ENCODE results near the gene ART1. TPM values are rescaled to one million over a fixed set of nuclear protein-coding genes. Genes with fewer than 3 reads are reported as not detected.
"Not testable (repeated sequence)": the region's sequence is repeated elsewhere in the genome, so short reads cannot be mapped to it uniquely, and the experiment has no call there.

Gene ART1
- total RNA-seq, 1 experiment from 2014 or later = not detected

- H3K9me3 ChIP-seq (ENCODE audit: control insufficient read depth, low read depth, low read length); H4K20me1 ChIP-seq (ENCODE audit: control insufficient read depth, insufficient read depth, insufficient read length); H2AFZ ChIP-seq (ENCODE audit: low read length); H3K79me2 ChIP-seq (ENCODE audit: insufficient read depth, low read length); H3T11ph ChIP-seq (ENCODE audit: low read length); H3K23me2 ChIP-seq (ENCODE audit: insufficient read length, low read depth, low read length, poor library complexity, severe bottlenecking); DNase-seq; H3K14ac ChIP-seq (ENCODE audit: insufficient read depth, low read length); H2BK15ac ChIP-seq (ENCODE audit: low read depth, low read length); H3K56ac ChIP-seq (ENCODE audit: insufficient read length, low read depth, low read length); H3K27ac ChIP-seq (ENCODE audit: insufficient read length, low read depth, low read length); H3K4me2 ChIP-seq (ENCODE audit: insufficient read depth, insufficient read length, low read length); H3K9ac ChIP-seq (ENCODE audit: extremely low read depth, insufficient read length, low read length); H3K4me3 Mint-ChIP-seq; H4K8ac ChIP-seq (replicated peaks; ENCODE audit: insufficient read length, low read depth, low read length); H3K18ac ChIP-seq (ENCODE audit: insufficient read length, low read depth, low read length); H3K79me1 ChIP-seq (ENCODE audit: insufficient read depth, low read depth, low read length, poor library complexity, severe bottlenecking); H4K5ac ChIP-seq (ENCODE audit: insufficient read length, low read depth, low read length); H3K27me3 ChIP-seq (ENCODE audit: insufficient read depth, low read length); H2BK5ac ChIP-seq (ENCODE audit: insufficient read length, low read length); H2BK12ac ChIP-seq (ENCODE audit: insufficient read length, low read depth, low read length); H3K23ac ChIP-seq (ENCODE audit: insufficient read length, low read depth, low read length); H2BK20ac ChIP-seq (ENCODE audit: low read depth, low read length, poor library complexity, severe bottlenecking); H2AK5ac ChIP-seq (ENCODE audit: insufficient read length, low read length); H3K4me1 ChIP-seq (ENCODE audit: insufficient read depth, low read length); H2BK120ac ChIP-seq (ENCODE audit: low read depth, low read length, poor library complexity, severe bottlenecking); H3K4ac ChIP-seq (ENCODE audit: low read depth, low read length); H4K91ac ChIP-seq (ENCODE audit: insufficient read length, low read depth, low read length): not testable (repeated sequence)
- peaks cover 35% of the 10 kb centered on the region for H3K27me3 Mint-ChIP-seq (ENCODE audit: low read depth)
- H3K9me3 Mint-ChIP-seq = peaks cover 24 to 30% of the 10 kb centered on the region in 2 experiments
- H3K27ac Mint-ChIP-seq = peak overlapping the region in 1 of 3 experiments; percentile 61; a peak in 1 of 7 replicates
- H3K4me1 Mint-ChIP-seq = peaks cover 12 to 16% of the 10 kb centered on the region in 2 experiments
- peaks cover 7 to 24% (median 11%) of the 10 kb centered on the region in 3 experiments for H3K36me3 Mint-ChIP-seq (ENCODE audit: insufficient read depth in 1 of 3, low read depth in 3 of 3)
- no CpG with 5 or more reads among the region's 9 CpGs for WGBS (ENCODE audit: extremely low coverage, insufficient read length, low lambda C conversion rate)
These were observed 4.4 kb downstream of the ART1 start for GRCh38 chr11:3649374-3649773.

- H3K23ac ChIP-seq (ENCODE audit: insufficient read length, low read depth, low read length); H3K27ac Mint-ChIP-seq; H4K91ac ChIP-seq (ENCODE audit: insufficient read length, low read depth, low read length); H3K18ac ChIP-seq (ENCODE audit: insufficient read length, low read depth, low read length); H3K79me2 ChIP-seq (ENCODE audit: insufficient read depth, low read length); H3K27me3 ChIP-seq (ENCODE audit: insufficient read depth, low read length); H4K8ac ChIP-seq (replicated peaks; ENCODE audit: insufficient read length, low read depth, low read length); H2BK5ac ChIP-seq (ENCODE audit: insufficient read length, low read length); H3K4me2 ChIP-seq (ENCODE audit: insufficient read depth, insufficient read length, low read length); H2AK5ac ChIP-seq (ENCODE audit: insufficient read length, low read length); H3K4ac ChIP-seq (ENCODE audit: low read depth, low read length); H4K20me1 ChIP-seq (ENCODE audit: control insufficient read depth, insufficient read depth, insufficient read length); H2BK20ac ChIP-seq (ENCODE audit: low read depth, low read length, poor library complexity, severe bottlenecking); H3K4me3 Mint-ChIP-seq; DNase-seq; H2BK12ac ChIP-seq (ENCODE audit: insufficient read length, low read depth, low read length); H3K27ac ChIP-seq (ENCODE audit: insufficient read length, low read depth, low read length); H3K23me2 ChIP-seq (ENCODE audit: insufficient read length, low read depth, low read length, poor library complexity, severe bottlenecking); H3K9me3 ChIP-seq (ENCODE audit: control insufficient read depth, low read depth, low read length); H3K14ac ChIP-seq (ENCODE audit: insufficient read depth, low read length); H3K9ac ChIP-seq (ENCODE audit: extremely low read depth, insufficient read length, low read length); H3K4me1 ChIP-seq (ENCODE audit: insufficient read depth, low read length); H2AFZ ChIP-seq (ENCODE audit: low read length); H2BK15ac ChIP-seq (ENCODE audit: low read depth, low read length); H3K56ac ChIP-seq (ENCODE audit: insufficient read length, low read depth, low read length); H3T11ph ChIP-seq (ENCODE audit: low read length); H4K5ac ChIP-seq (ENCODE audit: insufficient read length, low read depth, low read length); H3K79me1 ChIP-seq (ENCODE audit: insufficient read depth, low read depth, low read length, poor library complexity, severe bottlenecking); H2BK120ac ChIP-seq (ENCODE audit: low read depth, low read length, poor library complexity, severe bottlenecking): not testable (repeated sequence)
- Mint-ChIP-seq H3K9me3 (peaks cover 17 to 22% of the 10 kb centered on the region in 2 experiments), H3K36me3 (ENCODE audit: insufficient read depth in 1 of 3, low read depth in 3 of 3) (peaks cover 7 to 17% (median 9%) of the 10 kb centered on the region in 3 experiments; a peak in 6 of 7 replicates), H3K4me1 (peaks cover 9 to 16% of the 10 kb centered on the region in 2 experiments), H3K27me3 (ENCODE audit: low read depth) (peaks cover 19% of the 10 kb centered on the region)
- no CpG with 5 or more reads among the region's 3 CpGs for WGBS (ENCODE audit: extremely low coverage, insufficient read length, low lambda C conversion rate)
These were observed 7.6 kb downstream of the ART1 start for GRCh38 chr11:3652514-3652913.
